GM18519 (cell line): Measurements from ENCODE around the gene HIBCH.
A peak's percentile ranks its signal among the peaks of the same experiment; 100 is the strongest.
"Not testable (repeated sequence)": the region's sequence is repeated elsewhere in the genome, so short reads cannot be mapped to it uniquely, and the experiment has no call there.

Experiments used
- ATAC-seq: cut with Tn5 transposase; IDR thresholded peaks from one replicate; pipeline ENCODE4 v1.9.1; 2021; ENCODE audit warnings: mild to moderate bottlenecking, moderate library complexity; ENCODE audit not compliant: unreplicated experiment, low FRiP score

The HIBCH gene

GRCh38 chr2:190343536-190344275 is 24.1 kb upstream of the HIBCH start, which contains the start of gene INPP1:
INPP1 (plus strand) TSS chr2:190343589; CDS start chr2:190360103, 16,514 bp downstream.
- peak; percentile 34 for ATAC-seq

- ATAC-seq, result no peak
Observed at GRCh38 chr2:190343089-190343535, 23.5 kb upstream of the HIBCH start.

GRCh38 chr2:190342611-190343010 is 23.0 kb upstream of the HIBCH start:
- ATAC-seq, result no peak

GRCh38 chr2:190340369-190340768 is 20.7 kb upstream of the HIBCH start:
- ATAC-seq, result no peak

- no peak for ATAC-seq
Observed at GRCh38 chr2:190339394-190339793, 19.8 kb upstream of the HIBCH start.

- ATAC-seq, result no peak
Observed at GRCh38 chr2:190338453-190338852, 18.8 kb upstream of the HIBCH start.

- ATAC-seq, result no peak
Observed at GRCh38 chr2:190336420-190336819, 16.8 kb upstream of the HIBCH start.

- not testable (repeated sequence) for ATAC-seq
Observed at GRCh38 chr2:190335584-190335983, 16.0 kb upstream of the HIBCH start.

GRCh38 chr2:190335225-190335559 is 15.6 kb upstream of the HIBCH start:
- ATAC-seq, result no peak

DNA sequence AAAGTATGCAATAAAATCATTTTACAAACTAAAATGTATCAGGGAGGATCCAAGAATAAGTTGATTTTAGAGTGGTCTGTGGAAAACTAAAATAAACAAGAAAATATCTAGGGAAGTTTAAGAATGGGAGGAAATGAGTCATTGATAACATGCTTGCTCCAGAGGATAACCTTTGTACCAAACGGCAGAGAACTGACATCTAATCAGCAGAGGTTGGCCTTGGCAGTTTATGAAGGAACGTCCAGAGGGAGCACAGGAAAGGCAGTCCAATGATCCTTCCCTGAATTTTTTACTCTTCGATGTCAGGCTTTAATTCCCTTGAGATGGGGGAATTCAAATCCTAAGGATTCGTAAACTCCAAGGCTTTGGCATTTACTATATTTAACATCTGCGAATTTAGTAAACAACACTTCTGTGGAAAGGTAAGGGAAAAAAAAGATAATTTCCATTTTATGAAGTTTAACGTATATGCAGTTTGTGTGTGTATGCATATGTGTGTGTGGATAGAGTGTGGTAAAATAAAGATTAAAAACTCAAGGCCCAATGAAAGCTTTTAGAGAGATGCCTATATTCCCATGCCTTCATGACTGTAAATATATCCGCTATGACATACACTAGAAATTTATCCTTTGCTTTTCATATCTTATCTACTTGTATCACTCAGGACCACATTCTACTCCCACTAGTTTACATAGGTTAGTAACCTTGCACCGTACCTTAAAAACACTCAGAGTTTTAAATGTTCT is 15.0 kb upstream of the HIBCH start:
- ATAC-seq, result no peak

- no peak for ATAC-seq
Observed at GRCh38 chr2:190333928-190334327, 14.3 kb upstream of the HIBCH start.

- ATAC-seq, result no peak
Observed at GRCh38 chr2:190333395-190333794, 13.8 kb upstream of the HIBCH start.

DNA sequence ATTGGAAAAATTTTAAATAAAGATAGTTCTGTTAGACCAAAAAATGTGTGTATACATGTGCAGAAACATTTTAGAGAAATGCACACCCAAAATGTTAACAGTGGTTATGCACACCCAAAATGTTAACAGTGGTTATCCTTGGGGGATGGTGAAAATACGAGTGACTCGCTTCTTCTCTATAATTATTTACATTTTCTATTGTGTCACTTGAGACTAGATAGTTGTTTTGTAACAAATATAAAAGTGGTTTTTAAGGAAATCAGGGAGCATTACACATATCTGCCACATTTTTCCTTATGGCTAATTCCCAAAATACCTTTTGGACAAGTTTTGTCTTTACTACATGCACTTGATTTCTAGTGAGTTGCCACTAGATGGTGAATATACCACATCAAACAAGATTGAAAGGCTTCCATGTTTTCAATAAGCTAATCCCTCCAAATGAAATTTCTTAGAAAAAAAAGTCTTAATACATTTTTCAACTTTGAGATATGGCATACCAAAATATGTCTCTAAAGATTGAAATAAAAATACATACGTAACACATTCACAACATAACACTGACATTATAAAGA is 9.0 kb upstream of the HIBCH start:
- ATAC-seq, result no peak

GRCh38 chr2:190327867-190328572 is 8.4 kb upstream of the HIBCH start:
- ATAC-seq, result no peak

DNA sequence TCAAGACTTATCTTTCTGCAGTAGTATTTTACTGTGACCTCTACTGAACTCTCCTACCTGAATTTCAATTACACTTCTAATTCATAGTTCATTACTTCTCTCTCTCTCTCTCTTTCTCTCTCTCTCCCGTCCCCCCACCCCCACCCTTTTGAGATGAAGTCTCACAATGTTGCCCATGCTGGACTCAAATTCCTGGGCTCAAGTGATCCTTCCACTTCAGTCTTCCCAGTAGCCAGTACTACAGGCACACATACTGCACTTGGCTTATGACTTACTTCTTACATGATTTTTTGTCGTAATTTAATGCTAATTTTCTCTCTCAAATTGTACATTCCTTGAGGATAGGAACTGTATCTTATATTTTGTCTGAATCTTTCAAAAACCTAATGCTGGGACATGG is 6.0 kb upstream of the HIBCH start:
- no peak for ATAC-seq

GRCh38 chr2:190323406-190323805 is 3.8 kb upstream of the HIBCH start:
- ATAC-seq, result no peak

DNA sequence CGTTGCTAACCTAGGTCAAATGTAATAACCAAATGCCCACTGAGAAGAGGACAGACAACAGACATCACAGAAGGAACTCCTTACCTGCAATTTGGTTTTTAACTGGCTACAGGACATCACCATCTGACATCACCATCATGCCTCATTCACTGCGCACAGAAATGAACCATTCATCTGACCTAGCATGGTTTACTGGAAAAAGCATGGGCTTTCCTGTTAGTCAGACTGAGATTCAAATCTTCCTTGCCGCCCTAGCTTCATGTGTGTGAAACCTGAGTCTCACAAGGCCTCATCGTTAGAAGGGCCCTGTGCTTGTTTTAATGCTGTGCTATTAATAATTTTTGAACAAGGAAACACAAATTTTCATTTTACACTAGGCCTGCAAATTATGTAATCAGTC is 1.1 kb upstream of the HIBCH start:
- no peak for ATAC-seq

- no peak for ATAC-seq
Observed at GRCh38 chr2:190318931-190319554, 583 bp downstream of the HIBCH start.

DNA sequence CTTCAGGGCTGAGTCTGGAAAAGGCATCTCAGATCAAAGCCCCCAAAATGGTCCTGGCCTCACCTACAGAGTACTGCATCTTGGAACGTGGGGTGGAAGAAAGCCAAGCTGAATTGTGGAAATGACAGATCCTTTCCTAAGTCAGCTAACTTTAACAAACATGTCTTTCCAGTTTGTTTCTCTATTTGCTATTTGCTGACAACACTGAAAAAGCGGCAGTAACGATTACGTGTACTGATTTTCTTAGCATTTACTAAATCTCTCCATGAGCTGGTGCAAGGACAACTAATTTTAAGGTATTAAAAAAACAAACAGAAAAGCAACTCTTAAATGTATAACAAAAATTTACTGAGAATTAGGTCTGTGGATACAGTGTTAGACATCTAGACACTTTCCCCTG is 1.1 kb downstream of the HIBCH start:
- ATAC-seq, result no peak

DNA sequence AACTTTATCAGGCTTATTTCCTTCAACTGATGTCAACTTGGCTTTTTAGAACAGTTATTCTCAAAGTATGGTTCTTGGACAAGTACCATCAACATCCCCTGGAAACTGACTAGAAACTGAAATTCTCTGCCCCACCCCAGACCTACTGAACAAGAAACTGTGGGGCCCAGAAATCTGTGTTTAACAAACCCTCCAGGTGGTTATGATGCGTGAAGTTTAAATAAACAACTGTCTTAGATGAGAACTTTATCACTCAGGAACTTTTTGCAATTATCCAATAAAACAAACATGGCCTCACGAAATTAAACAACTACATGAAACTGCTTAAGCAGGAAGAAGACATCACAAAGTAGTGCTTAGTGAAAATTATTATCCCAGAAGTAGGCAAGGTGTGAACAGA is 4.4 kb downstream of the HIBCH start:
- no peak for ATAC-seq

DNA sequence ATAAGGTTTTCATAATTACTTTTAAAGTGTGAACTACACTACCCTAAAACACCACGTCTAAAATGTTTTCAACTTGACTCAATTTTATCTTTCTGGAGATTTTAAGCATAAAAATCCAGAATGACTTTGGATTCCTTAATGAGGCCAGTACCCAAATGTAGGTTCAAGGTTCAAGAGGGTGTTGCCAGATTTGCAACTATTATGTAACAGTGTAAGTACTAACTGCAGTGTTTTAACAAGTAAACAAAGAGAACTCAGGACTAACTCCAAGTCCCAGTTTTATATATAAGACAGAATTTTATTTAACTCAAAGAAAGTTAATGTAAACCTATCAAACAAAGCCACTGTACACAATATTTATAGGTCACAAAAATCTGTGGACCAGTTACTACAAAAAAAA is 5.7 kb downstream of the HIBCH start:
- no peak for ATAC-seq
